Pancreas (tissue), 10 donors: ENCODE results near the gene ANKRD33B. TPM values are rescaled to one million over a fixed set of nuclear protein-coding genes. Genes with fewer than 3 reads are reported as not detected.

Experiments used
- ATAC-seq, 4 donors: fragments of 200-7000 bp; cut with Tn5 transposase; one replicate each; pipeline versions ENCODE4 v1.8.0 to v1.9.1; 2020; ENCODE audit warnings: mild to moderate bottlenecking in 4 of 4, moderate library complexity in 4 of 4
- DNase-seq, 6 donors: peaks; one replicate each; pipeline ENCODE4 v3.0.0-alpha.2; 2020
- FAIRE-seq: peaks from 2 replicates; lab custom pipeline; 2012; peaks lifted over from hg19 to GRCh38; lab: Jason Lieb, UNC
- H3K27ac ChIP-seq, 4 donors: fragments of 200-600 bp; sonication (generic); 1 replicate in 3 of 4; 2 replicates in 1 of 4; pipeline versions ENCODE4 v1.5.0 to v1.8.0; 2020
- H3K27me3 ChIP-seq, 4 donors: fragments of 200-600 bp; one replicate each; pipeline ENCODE4 v1.8.0; 2021
- H3K36me3 ChIP-seq, 3 donors: fragments of 200-600 bp; sonication (generic) in 1 of 3; one replicate each; pipeline versions ENCODE4 v1.5.0 to v1.8.0; 2020 to 2021
- H3K4me1 ChIP-seq, 3 donors: fragments of 200-600 bp; one replicate each; pipeline ENCODE4 v1.8.0; 2021
- H3K4me3 ChIP-seq, 4 donors: fragments of 200-600 bp; sonication (generic) in 2 of 4; one replicate each; pipeline versions ENCODE4 v1.5.0 to v1.8.0; 2020 to 2021
- H3K9me3 ChIP-seq, 4 donors: fragments of 200-600 bp; one replicate each; pipeline ENCODE4 v1.8.0; 2021
- WGBS, 2 donors: extraction: QIAGEN DNeasy Blood & Tissue Kit; methylation state at CpG; one replicate each; pipeline ENCODE4 v1.1.7; 2013; 5-methylcytosine and 5-hydroxymethylcytosine counted together
- intact Hi-C, 3 donors: fragments of 100-400 bp; cut with DNase I; formaldehyde crosslinking; loops; one replicate each; pipeline versions ENCODE4 v1.11.1 to v1.14.2; 2022
- polyA plus RNA-seq, 2 donors: library from polyadenylated mRNA; stranded (reverse); fragments of 200-250 nt; gene quantifications; one replicate each; pipeline ENCODE4 v1.2.3, GENCODE V29; 2013
- total RNA-seq, 6 donors: library from RNA; stranded (reverse); fragmentation: NEBNext Ultra II Directional in 4 of 6; extraction: Animal tissue kit (Norgen Biotek cat#: 25700) in 4 of 6; gene quantifications; one replicate each; pipeline versions ENCODE4 v1.2.1 to v1.2.4, GENCODE V29; 2021 to 2023
- TF ChIP-seq, protein P1 (sequence below), 4 donors: fragments of 200-600 bp; sonication (generic) in 3 of 4; IDR thresholded peaks; one replicate each; pipeline versions ENCODE4 v1.5.0 to v1.8.0; 2021; ENCODE audit warnings: antibody characterized with exemption in 4 of 4
- donor health status: healthy with polysubstance abuse.
- donor health status: DM: no; HTN: no; CAD: no; lungs with moderate emphysema.
- donor health status: DM: no; HTN: no; CAD: no.
- donor health status: control.
- donor health status: control.
- donor health status: Bipolar disorder and iron deficiency.
- donor health status: DM: yes; HTN: yes; CAD: no.
- donor health status: DM: no; HTN: no; CAD: no.
- donor health status: DM: no; HTN: no; CAD: no.
- donor health status: DM: yes; HTN: yes; CAD: no.

The ANKRD33B gene
- total and polyA plus RNA-seq, 8 donors: 0.57 to 2.7 (median 1.1) TPM

DNA sequence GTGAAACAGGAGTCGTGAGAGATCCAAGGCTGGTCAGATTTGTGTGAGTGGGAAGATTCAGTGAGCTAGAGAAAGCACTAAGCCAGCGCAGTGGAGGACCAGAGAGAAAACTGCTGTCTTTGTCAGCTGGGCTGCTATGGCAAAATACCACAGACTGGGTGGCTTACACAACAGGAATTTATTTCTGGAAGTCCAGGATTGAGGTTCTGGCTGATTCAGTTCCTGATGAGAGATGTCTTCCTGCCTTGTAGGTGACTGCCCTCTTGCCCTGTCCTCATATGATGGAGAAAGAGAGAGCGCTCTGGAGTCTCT is 24.2 kb upstream of the ANKRD33B start:
- intact Hi-C loops: no loop called here
- TF ChIP-seq, protein P1, sequence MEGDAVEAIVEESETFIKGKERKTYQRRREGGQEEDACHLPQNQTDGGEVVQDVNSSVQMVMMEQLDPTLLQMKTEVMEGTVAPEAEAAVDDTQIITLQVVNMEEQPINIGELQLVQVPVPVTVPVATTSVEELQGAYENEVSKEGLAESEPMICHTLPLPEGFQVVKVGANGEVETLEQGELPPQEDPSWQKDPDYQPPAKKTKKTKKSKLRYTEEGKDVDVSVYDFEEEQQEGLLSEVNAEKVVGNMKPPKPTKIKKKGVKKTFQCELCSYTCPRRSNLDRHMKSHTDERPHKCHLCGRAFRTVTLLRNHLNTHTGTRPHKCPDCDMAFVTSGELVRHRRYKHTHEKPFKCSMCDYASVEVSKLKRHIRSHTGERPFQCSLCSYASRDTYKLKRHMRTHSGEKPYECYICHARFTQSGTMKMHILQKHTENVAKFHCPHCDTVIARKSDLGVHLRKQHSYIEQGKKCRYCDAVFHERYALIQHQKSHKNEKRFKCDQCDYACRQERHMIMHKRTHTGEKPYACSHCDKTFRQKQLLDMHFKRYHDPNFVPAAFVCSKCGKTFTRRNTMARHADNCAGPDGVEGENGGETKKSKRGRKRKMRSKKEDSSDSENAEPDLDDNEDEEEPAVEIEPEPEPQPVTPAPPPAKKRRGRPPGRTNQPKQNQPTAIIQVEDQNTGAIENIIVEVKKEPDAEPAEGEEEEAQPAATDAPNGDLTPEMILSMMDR (IDR thresholded peaks at IDR 0.05): no peak
- Histone ChIP-seq H3K36me3 (no peaks in the 10 kb centered on the region), H3K9me3 (no peaks in the 10 kb centered on the region), H3K27ac (no peak overlapping the region), H3K4me1 (peaks cover 0 to 9% (median 0%) of the 10 kb centered on the region in 3 donors), H3K4me3 (no peak overlapping the region), H3K27me3 (no peaks in the 10 kb centered on the region)
- DNase-seq (no peak), FAIRE-seq (no peak), ATAC-seq (no peak)
- 73 to 79% methylated on average over 3 of the region's 3 CpGs for WGBS, 2 donors

DNA sequence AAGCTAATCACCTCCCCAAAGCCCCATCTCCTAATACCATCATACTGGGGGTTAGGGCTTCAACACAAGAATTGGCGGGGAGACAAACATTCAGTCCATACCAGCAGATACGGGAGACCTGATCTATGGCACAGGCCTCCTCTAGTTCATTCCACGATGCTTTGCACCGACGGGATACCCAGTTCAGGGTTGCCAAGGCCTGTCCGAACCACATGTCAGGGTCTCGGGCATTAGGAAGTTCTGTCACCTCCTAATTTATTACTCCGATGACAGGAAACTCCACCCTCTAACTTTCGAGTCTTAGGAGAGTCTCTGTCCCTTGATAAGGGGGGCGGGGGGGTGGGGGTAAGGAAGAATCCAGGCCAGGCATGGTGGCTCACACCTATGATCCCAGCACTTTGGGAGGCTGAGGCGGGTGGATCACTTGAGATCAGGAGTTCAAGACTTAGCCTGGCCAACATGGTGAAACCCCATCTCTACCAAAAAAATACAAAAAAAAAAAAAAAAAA is 23.8 kb upstream of the ANKRD33B start:
- Histone ChIP-seq H3K4me3 (no peak overlapping the region), H3K27ac (no peak overlapping the region), H3K4me1 (peaks cover 0 to 9% (median 0%) of the 10 kb centered on the region in 3 donors), H3K9me3 (no peaks in the 10 kb centered on the region), H3K36me3 (no peaks in the 10 kb centered on the region), H3K27me3 (no peaks in the 10 kb centered on the region)
- 66 to 72% methylated on average over 10 to 11 of the region's 11 CpGs for WGBS, 2 donors
- FAIRE-seq (no peak), DNase-seq (no peak), ATAC-seq (no peak)
- intact Hi-C loops: no loop called here
- TF ChIP-seq, protein P1 (IDR thresholded peaks at IDR 0.05): no peak

DNA sequence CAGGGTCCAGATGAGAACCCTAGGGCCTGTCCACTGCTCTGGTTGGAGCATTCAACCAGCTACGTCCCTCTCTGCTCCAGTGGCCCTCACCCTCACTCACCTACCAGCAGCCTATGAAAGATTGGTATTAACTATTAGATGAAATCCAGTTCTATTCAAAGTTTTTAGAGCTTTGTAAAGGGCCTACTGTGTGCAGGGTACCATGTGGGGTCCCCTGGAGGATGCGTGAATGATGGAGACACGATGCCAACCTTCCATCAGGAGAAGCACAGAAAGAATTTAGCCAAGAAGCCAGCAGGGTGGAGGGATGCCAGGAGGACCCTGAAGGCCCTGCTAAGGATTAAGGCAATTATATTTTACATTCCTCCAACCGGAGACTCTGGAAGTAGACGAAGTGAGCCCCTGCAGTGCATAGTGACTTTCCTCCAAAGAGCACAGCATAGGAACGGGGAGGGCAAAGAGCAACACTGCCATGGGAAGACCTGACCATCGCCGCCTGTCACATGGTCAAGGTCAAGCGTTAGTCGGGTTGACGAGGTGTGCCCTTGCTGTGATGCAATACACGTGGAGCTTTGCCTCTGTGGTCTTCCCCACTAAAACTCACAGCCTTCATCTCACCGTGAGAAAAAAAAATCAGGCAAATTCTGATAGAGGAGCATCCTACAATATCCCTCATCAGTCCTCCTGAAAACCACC is 22.8 kb upstream of the ANKRD33B start:
- Histone ChIP-seq H3K27ac (no peak overlapping the region), H3K4me1 (peaks cover 0 to 9% (median 0%) of the 10 kb centered on the region in 3 donors), H3K4me3 (no peak overlapping the region), H3K9me3 (no peaks in the 10 kb centered on the region), H3K27me3 (no peaks in the 10 kb centered on the region), H3K36me3 (no peaks in the 10 kb centered on the region)
- TF ChIP-seq, protein P1 (IDR thresholded peaks at IDR 0.05): no peak
- no peak for FAIRE-seq
- intact Hi-C loops: no loop called here
- no peak for ATAC-seq
- WGBS, 2 donors: 70 to 73% methylated on average over 13 of the region's 13 CpGs
- no peak for DNase-seq

DNA sequence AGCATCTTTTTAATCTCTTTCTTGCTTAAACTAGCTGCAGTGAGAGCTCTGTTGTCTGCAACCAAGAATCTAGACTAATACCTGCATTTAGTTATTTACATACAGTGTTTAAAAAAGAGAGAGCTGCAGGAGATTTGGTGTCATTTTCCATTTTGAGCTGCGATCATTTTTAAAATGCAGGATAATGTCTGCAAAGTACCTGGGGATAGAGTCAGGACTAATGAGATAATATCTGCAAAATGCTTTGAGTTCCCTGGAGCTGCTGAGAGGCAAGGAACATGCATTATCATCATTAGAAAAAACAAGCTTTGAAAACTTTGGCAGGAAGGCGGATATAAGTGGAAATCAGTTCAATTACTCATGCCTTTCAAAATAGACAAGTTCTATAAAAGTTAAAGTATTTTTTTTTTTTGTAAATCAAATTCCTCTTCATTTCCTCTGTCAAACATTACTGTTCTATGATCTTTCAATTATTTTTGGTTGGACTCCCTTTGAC is 21.8 kb upstream of the ANKRD33B start:
- TF ChIP-seq, protein P1 (IDR thresholded peaks at IDR 0.05): no peak
- intact Hi-C loops: no loop called here
- H3K9me3 ChIP-seq: no peaks in the 10 kb centered on the region
- ATAC-seq (no peak), FAIRE-seq (no peak), DNase-seq (no peak)
- no peak overlapping the region for H3K27ac ChIP-seq
- H3K4me3 ChIP-seq: no peak overlapping the region
- no peaks in the 10 kb centered on the region for H3K27me3 ChIP-seq
- H3K4me1 ChIP-seq: peaks cover 0 to 2% (median 0%) of the 10 kb centered on the region in 3 donors
- H3K36me3 ChIP-seq: no peaks in the 10 kb centered on the region
- 67 to 78% methylated on average over 2 of the region's 2 CpGs for WGBS, 2 donors

DNA sequence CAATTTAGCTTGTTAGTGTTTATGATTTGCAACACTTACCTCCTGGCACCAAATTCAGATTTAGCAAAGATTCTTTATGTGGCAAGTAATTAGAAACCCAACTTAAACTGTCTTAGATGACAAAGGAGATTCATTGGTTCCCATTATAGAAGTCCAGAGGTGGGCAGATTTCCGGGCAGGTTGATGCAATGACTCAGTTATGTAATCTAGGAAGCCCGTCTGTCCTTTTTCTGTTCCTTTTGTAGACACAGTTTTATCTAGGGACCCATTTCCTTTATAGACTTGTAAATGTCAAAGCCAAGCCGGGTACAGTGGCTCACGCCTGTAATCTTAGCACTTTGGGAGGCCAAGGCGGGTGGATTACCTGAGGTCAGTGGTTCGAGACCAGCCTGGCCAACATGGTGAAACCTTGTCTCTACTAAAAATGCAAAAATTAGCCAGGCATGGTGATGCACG is 20.3 kb upstream of the ANKRD33B start:
- no peak for DNase-seq
- Histone ChIP-seq H3K9me3 (no peaks in the 10 kb centered on the region), H3K4me1 (no peaks in the 10 kb centered on the region), H3K4me3 (no peak overlapping the region), H3K36me3 (no peaks in the 10 kb centered on the region), H3K27me3 (no peaks in the 10 kb centered on the region), H3K27ac (no peak overlapping the region)
- WGBS, 2 donors: 53 to 66% methylated on average over 7 of the region's 7 CpGs
- no peak for ATAC-seq
- intact Hi-C loops: no loop called here
- TF ChIP-seq, protein P1 (IDR thresholded peaks at IDR 0.05): no peak
- FAIRE-seq: no peak
